ENCODE data around the gene LRRC74B. TPM values are rescaled to one million over a fixed set of nuclear protein-coding genes. Genes with fewer than 3 reads are reported as not detected.
"Not testable (repeated sequence)": the region's sequence is repeated elsewhere in the genome, so short reads cannot be mapped to it uniquely, and the experiment has no call there.

The LRRC74B gene
- total RNA-seq, 4 donors from 2014 or later = not detected

DNA sequence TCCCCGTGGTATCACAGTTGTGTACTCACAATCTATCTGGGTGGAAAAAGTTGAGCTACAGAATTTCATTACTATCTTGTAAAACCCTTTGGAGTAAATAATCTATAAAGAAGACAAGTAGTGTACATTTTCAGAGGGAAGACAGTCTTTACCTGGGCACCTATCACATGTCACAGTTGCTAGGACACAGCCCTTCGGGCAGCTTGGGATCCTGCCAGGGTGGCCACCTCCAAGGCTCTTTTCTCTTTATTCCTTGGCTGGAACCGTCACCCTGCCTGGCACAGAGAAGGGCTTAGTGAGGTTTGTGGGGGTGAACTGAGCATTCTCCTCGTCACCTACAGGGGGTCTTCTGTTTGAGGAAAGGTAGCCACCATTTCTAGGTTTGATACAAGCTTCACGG is 23.6 kb downstream of the LRRC74B start:
- intact Hi-C loops (cut with DNase I; ENCODE audit: low total_unique reads) (no loop called here), in situ Hi-C loops (cut with MboI; ENCODE audit: low sequenced_read_pairs in 4 of 4) (no loop called here)
- TF ChIP-seq POLR2A (IDR thresholded peaks at IDR 0.05) = no peak
- DNase-seq (no peak), ATAC-seq (no peak)
- Histone ChIP-seq H3K36me3 (no peaks in the 10 kb centered on the region), H3K4me3 (no peak overlapping the region), H3K27me3 (no peaks in the 10 kb centered on the region), H3K27ac (no peak overlapping the region), H3K9me3 (no peaks in the 10 kb centered on the region), H3K4me1 (no peaks in the 10 kb centered on the region)

DNA sequence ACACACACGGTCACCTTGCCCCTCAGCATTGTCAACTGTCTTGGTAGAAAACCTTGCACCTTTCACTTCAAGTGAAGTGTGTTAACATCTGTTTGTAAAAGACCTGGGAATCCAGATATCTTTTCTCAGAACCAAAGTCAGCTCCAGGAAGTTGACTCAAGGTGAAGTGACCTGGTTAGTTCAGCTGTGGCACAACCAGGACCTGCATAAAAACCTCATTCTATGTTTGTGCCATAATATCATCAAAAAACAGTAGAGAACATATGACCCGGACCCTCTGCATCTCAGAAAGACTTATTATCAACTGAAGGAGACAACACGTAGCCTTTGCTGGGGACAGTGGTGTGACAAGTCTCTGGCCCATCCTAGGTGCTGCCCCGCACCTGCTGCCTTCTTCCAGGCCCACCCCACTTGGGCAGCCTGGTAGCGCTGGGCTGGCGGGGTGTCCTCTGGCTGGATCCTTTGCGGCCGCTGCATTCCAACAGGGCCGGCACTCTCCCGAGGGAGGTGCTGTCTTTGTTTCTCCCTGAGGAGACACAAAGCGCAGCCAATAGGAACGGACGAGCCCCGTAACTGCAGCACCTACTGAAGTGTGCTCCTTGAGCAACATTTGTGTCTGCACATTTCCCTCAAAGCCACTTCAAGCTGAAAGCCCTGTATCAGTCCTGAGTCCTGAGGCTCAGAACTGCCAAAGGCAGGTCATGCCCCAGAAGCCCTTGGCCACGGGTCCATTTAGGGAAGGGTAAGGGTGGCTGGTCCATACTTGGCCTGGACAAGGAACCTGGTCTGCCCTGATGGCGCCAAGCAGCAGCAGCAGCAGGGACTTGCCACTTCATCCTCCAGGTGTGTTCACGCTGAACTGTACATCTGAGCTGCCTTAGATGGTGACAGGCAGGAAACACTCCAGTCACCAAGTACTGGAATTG is 25.2 kb downstream of the LRRC74B start:
- Histone ChIP-seq H3K27ac (no peak overlapping the region), H3K4me1 (no peaks in the 10 kb centered on the region), H3K9me3 (no peaks in the 10 kb centered on the region), H3K36me3 (no peaks in the 10 kb centered on the region), H3K4me3 (no peak overlapping the region), H3K27me3 (no peaks in the 10 kb centered on the region)
- TF ChIP-seq, protein P1, sequence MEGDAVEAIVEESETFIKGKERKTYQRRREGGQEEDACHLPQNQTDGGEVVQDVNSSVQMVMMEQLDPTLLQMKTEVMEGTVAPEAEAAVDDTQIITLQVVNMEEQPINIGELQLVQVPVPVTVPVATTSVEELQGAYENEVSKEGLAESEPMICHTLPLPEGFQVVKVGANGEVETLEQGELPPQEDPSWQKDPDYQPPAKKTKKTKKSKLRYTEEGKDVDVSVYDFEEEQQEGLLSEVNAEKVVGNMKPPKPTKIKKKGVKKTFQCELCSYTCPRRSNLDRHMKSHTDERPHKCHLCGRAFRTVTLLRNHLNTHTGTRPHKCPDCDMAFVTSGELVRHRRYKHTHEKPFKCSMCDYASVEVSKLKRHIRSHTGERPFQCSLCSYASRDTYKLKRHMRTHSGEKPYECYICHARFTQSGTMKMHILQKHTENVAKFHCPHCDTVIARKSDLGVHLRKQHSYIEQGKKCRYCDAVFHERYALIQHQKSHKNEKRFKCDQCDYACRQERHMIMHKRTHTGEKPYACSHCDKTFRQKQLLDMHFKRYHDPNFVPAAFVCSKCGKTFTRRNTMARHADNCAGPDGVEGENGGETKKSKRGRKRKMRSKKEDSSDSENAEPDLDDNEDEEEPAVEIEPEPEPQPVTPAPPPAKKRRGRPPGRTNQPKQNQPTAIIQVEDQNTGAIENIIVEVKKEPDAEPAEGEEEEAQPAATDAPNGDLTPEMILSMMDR (IDR thresholded peaks at IDR 0.05 in 4 of 5, conservative IDR thresholded peaks at IDR 0.05 in 1 of 5) = no peak
- no peak for TF ChIP-seq POLR2A (IDR thresholded peaks at IDR 0.05)
- DNase-seq = no peak
- intact Hi-C loops (cut with DNase I; ENCODE audit: low total_unique reads) (loop anchor here (5.0 kb wide), 1 partner anchor 39 kb away; the partner anchor contains the start of gene SLC7A4), in situ Hi-C loops (cut with MboI; ENCODE audit: low sequenced_read_pairs in 4 of 4) (no loop called here)
- no peak for ATAC-seq

DNA sequence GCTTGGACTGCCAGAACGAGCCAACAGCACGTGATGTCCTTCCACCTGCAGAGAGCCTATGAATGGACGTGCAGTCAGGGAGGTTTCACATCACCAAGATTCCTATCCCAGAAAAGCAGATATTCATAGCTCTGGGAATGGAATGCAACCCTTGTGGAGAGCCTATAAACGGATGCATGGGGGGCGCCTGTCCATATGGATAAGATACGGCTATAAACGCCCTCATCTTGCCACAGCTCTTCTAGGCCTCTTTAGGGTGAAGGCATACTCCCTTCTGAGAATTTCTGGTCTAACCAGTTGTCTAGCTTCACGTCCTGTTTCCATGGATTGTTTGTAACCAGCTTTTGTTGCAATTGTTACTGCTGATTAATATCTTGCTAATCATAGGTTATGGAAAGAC is 26.1 kb downstream of the LRRC74B start:
- H3K9me3 ChIP-seq; H3K36me3 ChIP-seq; DNase-seq; in situ Hi-C loops (cut with MboI; ENCODE audit: low sequenced_read_pairs in 4 of 4); H3K4me3 ChIP-seq; H3K27me3 ChIP-seq; H3K27ac ChIP-seq; ATAC-seq; H3K4me1 ChIP-seq: not testable (repeated sequence)
- intact Hi-C loops (cut with DNase I; ENCODE audit: low total_unique reads) = loop anchor here (5.0 kb wide), 1 partner anchor 39 kb away; the partner anchor contains the start of gene SLC7A4

GRCh38 chr22:21073023-21073422 is 27.3 kb downstream of the LRRC74B start:
- H3K27me3 ChIP-seq = no peaks in the 10 kb centered on the region
- TF ChIP-seq POLR2A (IDR thresholded peaks at IDR 0.05) = no peak
- TF ChIP-seq, protein P1 (IDR thresholded peaks at IDR 0.05 in 4 of 5, conservative IDR thresholded peaks at IDR 0.05 in 1 of 5) = no peak
- intact Hi-C loops (cut with DNase I; ENCODE audit: low total_unique reads) = loop anchor here (5.0 kb wide), 1 partner anchor 41 kb away; the partner anchor contains the start of gene SLC7A4
- no peak overlapping the region for H3K27ac ChIP-seq
- ATAC-seq = no peak
- no peaks in the 10 kb centered on the region for H3K36me3 ChIP-seq
- no peaks in the 10 kb centered on the region for H3K9me3 ChIP-seq
- H3K4me3 ChIP-seq = no peak overlapping the region
- no peaks in the 10 kb centered on the region for H3K4me1 ChIP-seq
- DNase-seq = no peak
- in situ Hi-C loops (cut with MboI; ENCODE audit: low sequenced_read_pairs in 4 of 4) = no loop called here

DNA sequence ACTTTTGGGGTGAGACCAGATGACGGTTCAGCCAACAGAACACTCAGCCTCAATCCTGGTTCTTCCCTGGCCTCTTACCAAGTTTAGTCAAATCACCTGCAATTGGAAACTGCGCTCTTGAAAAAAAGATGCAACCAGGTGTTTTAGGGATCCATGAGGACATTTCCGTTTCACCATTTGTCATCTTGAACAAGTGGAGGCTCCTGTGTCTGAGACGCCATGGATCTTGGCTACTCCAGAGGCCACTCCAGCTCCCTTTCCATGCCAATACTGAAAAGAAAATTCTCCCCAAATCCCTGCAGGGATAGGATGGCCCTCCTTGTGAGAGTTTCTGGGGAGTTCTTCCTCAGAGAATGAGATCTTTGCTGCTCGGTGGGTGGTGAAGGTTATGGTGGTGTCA is 27.7 kb downstream of the LRRC74B start:
- Histone ChIP-seq H3K36me3 (no peaks in the 10 kb centered on the region), H3K9me3 (no peaks in the 10 kb centered on the region), H3K4me3 (no peak overlapping the region), H3K27ac (no peak overlapping the region), H3K4me1 (no peaks in the 10 kb centered on the region), H3K27me3 (no peaks in the 10 kb centered on the region)
- DNase-seq = no peak
- TF ChIP-seq POLR2A (IDR thresholded peaks at IDR 0.05) = no peak
- TF ChIP-seq, protein P1 (IDR thresholded peaks at IDR 0.05 in 4 of 5, conservative IDR thresholded peaks at IDR 0.05 in 1 of 5) = no peak
- in situ Hi-C loops (cut with MboI; ENCODE audit: low sequenced_read_pairs in 4 of 4) (no loop called here), intact Hi-C loops (cut with DNase I; ENCODE audit: low total_unique reads) (loop anchor here (5.0 kb wide), 1 partner anchor 41 kb away; the partner anchor contains the start of gene SLC7A4)
- no peak for ATAC-seq
